Activated CD8-positive, alpha-beta T cell treated with anti-CD3 and anti-CD28 coated beads for 36 hours (primary cell): ENCODE results near the gene CNIH3. TPM values are rescaled to one million over a fixed set of nuclear protein-coding genes. Genes with fewer than 3 reads are reported as not detected.

Experiments used
- ATAC-seq: fragments of 200-7000 bp; cut with Tn5 transposase; one replicate; pipeline ENCODE4 v1.10.0; 2021; ENCODE audit warnings: mild to moderate bottlenecking, moderate library complexity
- CTCF ChIA-PET: fragments of 350-600 bp; sonication (Branson Sonifier 250); formaldehyde crosslinking; loops from one replicate; lab custom pipeline; 2021; ENCODE audit warnings: antibody characterized with exemption; lab: Charles Lee
- POLR2A ChIA-PET: fragments of 350-600 bp; sonication (Branson Sonifier 250); formaldehyde crosslinking; loops from one replicate; lab custom pipeline; 2021; ENCODE audit warnings: antibody characterized with exemption; lab: Charles Lee
- DNase-seq: peaks from one replicate; pipeline ENCODE4 v3.0.0-alpha.2; 2020
- H3K27ac Mint-ChIP-seq: one replicate; pipeline ENCODE4 v1.8.0; 2021; ENCODE audit warnings: mild to moderate bottlenecking, mixed read lengths
- H3K27me3 Mint-ChIP-seq: one replicate; pipeline ENCODE4 v1.8.0; 2021; ENCODE audit warnings: mixed read lengths
- H3K36me3 Mint-ChIP-seq: one replicate; pipeline ENCODE4 v1.8.0; 2021; ENCODE audit warnings: low read depth, mixed read lengths
- H3K4me1 Mint-ChIP-seq: one replicate; pipeline ENCODE4 v1.8.0; 2021; ENCODE audit warnings: low read depth, mixed read lengths
- H3K4me3 Mint-ChIP-seq: one replicate; pipeline ENCODE4 v1.8.0; 2021; ENCODE audit warnings: mild to moderate bottlenecking, moderate library complexity, mixed read lengths
- H3K9me3 Mint-ChIP-seq: one replicate; pipeline ENCODE4 v1.8.0; 2021; ENCODE audit warnings: mixed read lengths
- intact Hi-C: fragments of 100-400 bp; cut with micrococcal nuclease; formaldehyde crosslinking; loops from one replicate; pipeline ENCODE4 v1.10.0; 2022
- total RNA-seq, 2 experiments: library from RNA; stranded (reverse); gene quantifications; one replicate each; pipeline ENCODE4 v1.2.3, GENCODE V29; 2021
- TF ChIP-seq, protein P1 (sequence below): fragments of 200-600 bp; IDR thresholded peaks from one replicate; pipeline ENCODE4 v1.8.0; 2022; ENCODE audit warnings: antibody characterized with exemption, mild to moderate bottlenecking

CNIH3 gene
- total RNA-seq, 2 experiments from 2014 or later = 1.6 to 2.1 TPM

GRCh38 chr1:224668984-224669383 is 52.9 kb downstream of the CNIH3 start:
- Mint-ChIP-seq H3K27ac (no peak overlapping the region), H3K4me1 (no peaks in the 10 kb centered on the region), H3K9me3 (no peaks in the 10 kb centered on the region), H3K36me3 (no peaks in the 10 kb centered on the region), H3K4me3 (no peak overlapping the region), H3K27me3 (no peaks in the 10 kb centered on the region)
- CTCF ChIA-PET = no interaction called here
- POLR2A ChIA-PET = no interaction called here
- ATAC-seq = no peak
- intact Hi-C loops = no loop called here
- TF ChIP-seq, protein P1, sequence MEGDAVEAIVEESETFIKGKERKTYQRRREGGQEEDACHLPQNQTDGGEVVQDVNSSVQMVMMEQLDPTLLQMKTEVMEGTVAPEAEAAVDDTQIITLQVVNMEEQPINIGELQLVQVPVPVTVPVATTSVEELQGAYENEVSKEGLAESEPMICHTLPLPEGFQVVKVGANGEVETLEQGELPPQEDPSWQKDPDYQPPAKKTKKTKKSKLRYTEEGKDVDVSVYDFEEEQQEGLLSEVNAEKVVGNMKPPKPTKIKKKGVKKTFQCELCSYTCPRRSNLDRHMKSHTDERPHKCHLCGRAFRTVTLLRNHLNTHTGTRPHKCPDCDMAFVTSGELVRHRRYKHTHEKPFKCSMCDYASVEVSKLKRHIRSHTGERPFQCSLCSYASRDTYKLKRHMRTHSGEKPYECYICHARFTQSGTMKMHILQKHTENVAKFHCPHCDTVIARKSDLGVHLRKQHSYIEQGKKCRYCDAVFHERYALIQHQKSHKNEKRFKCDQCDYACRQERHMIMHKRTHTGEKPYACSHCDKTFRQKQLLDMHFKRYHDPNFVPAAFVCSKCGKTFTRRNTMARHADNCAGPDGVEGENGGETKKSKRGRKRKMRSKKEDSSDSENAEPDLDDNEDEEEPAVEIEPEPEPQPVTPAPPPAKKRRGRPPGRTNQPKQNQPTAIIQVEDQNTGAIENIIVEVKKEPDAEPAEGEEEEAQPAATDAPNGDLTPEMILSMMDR = no peak
- DNase-seq = no peak

GRCh38 chr1:224669403-224669802 is 53.3 kb downstream of the CNIH3 start:
- ChIA-PET POLR2A (no interaction called here), CTCF (no interaction called here)
- intact Hi-C loops = no loop called here
- Mint-ChIP-seq H3K9me3 (no peaks in the 10 kb centered on the region), H3K27me3 (no peaks in the 10 kb centered on the region), H3K27ac (no peak overlapping the region), H3K4me3 (no peak overlapping the region), H3K4me1 (no peaks in the 10 kb centered on the region), H3K36me3 (no peaks in the 10 kb centered on the region)
- DNase-seq (no peak), ATAC-seq (no peak)
- TF ChIP-seq, protein P1 = no peak

GRCh38 chr1:224670506-224670905 is 54.4 kb downstream of the CNIH3 start:
- ATAC-seq = no peak
- no peaks in the 10 kb centered on the region for H3K27me3 Mint-ChIP-seq
- intact Hi-C loops = no loop called here
- CTCF ChIA-PET = no interaction called here
- no peak for DNase-seq
- no peak overlapping the region for H3K4me3 Mint-ChIP-seq
- H3K4me1 Mint-ChIP-seq = no peaks in the 10 kb centered on the region
- TF ChIP-seq, protein P1 = no peak
- no peaks in the 10 kb centered on the region for H3K36me3 Mint-ChIP-seq
- POLR2A ChIA-PET = no interaction called here
- no peak overlapping the region for H3K27ac Mint-ChIP-seq
- no peaks in the 10 kb centered on the region for H3K9me3 Mint-ChIP-seq

- H3K36me3 Mint-ChIP-seq = no peaks in the 10 kb centered on the region
- DNase-seq (no peak), ATAC-seq (no peak)
- ChIA-PET CTCF (no interaction called here), POLR2A (no interaction called here)
- intact Hi-C loops = no loop called here
- peaks cover under 1% of the 10 kb centered on the region for H3K27me3 Mint-ChIP-seq
- H3K4me3 Mint-ChIP-seq = no peak overlapping the region
- no peaks in the 10 kb centered on the region for H3K4me1 Mint-ChIP-seq
- TF ChIP-seq, protein P1 = no peak
- H3K27ac Mint-ChIP-seq = no peak overlapping the region
- no peaks in the 10 kb centered on the region for H3K9me3 Mint-ChIP-seq
These were observed 55.0 kb downstream of the CNIH3 start for GRCh38 chr1:224671076-224671475.

- POLR2A ChIA-PET = no interaction called here
- no peaks in the 10 kb centered on the region for H3K9me3 Mint-ChIP-seq
- H3K36me3 Mint-ChIP-seq = no peaks in the 10 kb centered on the region
- intact Hi-C loops = no loop called here
- no peak overlapping the region for H3K27ac Mint-ChIP-seq
- CTCF ChIA-PET = interaction anchor here (1.0 kb wide), 1 partner anchor 249 kb away, joined by 3 read pairs; no protein-coding TSS in a partner anchor
- H3K27me3 Mint-ChIP-seq = peaks cover 1% of the 10 kb centered on the region
- no peak for DNase-seq
- TF ChIP-seq, protein P1 = no peak
- no peaks in the 10 kb centered on the region for H3K4me1 Mint-ChIP-seq
- no peak overlapping the region for H3K4me3 Mint-ChIP-seq
- ATAC-seq = no peak
These were observed 57.0 kb downstream of the CNIH3 start for GRCh38 chr1:224673141-224673540.
